GM23338 (cell line): ENCODE results near the gene THY1. TPM values are rescaled to one million over a fixed set of nuclear protein-coding genes. Genes with fewer than 3 reads are reported as not detected.

Experiments used
- ATAC-seq: fragments of 200-7000 bp; cut with Tn5 transposase; 3 replicates; pipeline ENCODE4 v1.9.1; 2020
- DNase-seq: peaks from one replicate; pipeline ENCODE4 v3.0.0-alpha.2; 2015; ENCODE audit warnings: low spot score
- H2AFZ ChIP-seq: fragments of 200-600 bp; sonication (generic); 2 replicates; pipeline ENCODE4 v1.8.0; 2016; ENCODE audit warnings: antibody characterized with exemption, mild to moderate bottlenecking, moderate library complexity
- H3F3A ChIP-seq: fragments of 200-600 bp; sonication (generic); replicated peaks from 2 replicates; pipeline ENCODE4 v1.8.0; 2017; ENCODE audit warnings: antibody characterized with exemption, mixed run types, low read depth
- H3K27ac ChIP-seq: fragments of 200-600 bp; sonication (generic); 2 replicates; pipeline ENCODE4 v1.6.1; 2016; ENCODE audit warnings: low read depth
- H3K27me3 ChIP-seq: fragments of 200-600 bp; sonication (generic); 2 replicates; pipeline ENCODE4 v1.8.0; 2016; ENCODE audit warnings: mild to moderate bottlenecking, mixed run types, moderate library complexity; ENCODE audit not compliant: insufficient read depth
- H3K36me3 ChIP-seq: fragments of 200-600 bp; sonication (generic); 2 replicates; pipeline ENCODE4 v1.8.0; 2016; ENCODE audit warnings: mild to moderate bottlenecking; ENCODE audit not compliant: insufficient read depth
- H3K4me1 ChIP-seq: fragments of 200-600 bp; sonication (generic); 2 replicates; pipeline ENCODE4 v1.8.0; 2016; ENCODE audit warnings: mild to moderate bottlenecking, moderate library complexity; ENCODE audit not compliant: insufficient read depth
- H3K4me2 ChIP-seq: fragments of 200-600 bp; sonication (generic); 2 replicates; pipeline ENCODE4 v1.7.1; 2017; ENCODE audit warnings: mixed run types
- H3K4me3 ChIP-seq: fragments of 200-600 bp; sonication (generic); 2 replicates; pipeline ENCODE4 v1.6.1; 2016; ENCODE audit warnings: mixed run types
- H3K79me2 ChIP-seq: fragments of 200-600 bp; sonication (generic); replicated peaks from 2 replicates; pipeline ENCODE4 v1.8.0; 2017; ENCODE audit warnings: mild to moderate bottlenecking; ENCODE audit not compliant: insufficient read depth
- H3K9me2 ChIP-seq: fragments of 200-600 bp; sonication (generic); 2 replicates; pipeline ENCODE4 v1.8.0; 2017; ENCODE audit not compliant: insufficient read depth
- H4K20me1 ChIP-seq: fragments of 200-600 bp; sonication (generic); replicated peaks from 2 replicates; pipeline ENCODE4 v1.8.0; 2017; ENCODE audit warnings: mild to moderate bottlenecking; ENCODE audit not compliant: insufficient read depth
- H3K27ac Mint-ChIP-seq: 2 replicates; pipeline ENCODE4 v1.8.0; 2020; ENCODE audit warnings: inconsistent platforms, mild to moderate bottlenecking, moderate library complexity, mixed read lengths
- H3K27me3 Mint-ChIP-seq: 3 replicates; pipeline ENCODE4 v1.8.0; 2022; ENCODE audit warnings: low read depth, mild to moderate bottlenecking, moderate library complexity, mixed read lengths, inconsistent platforms; ENCODE audit not compliant: insufficient read depth, poor library complexity
- H3K36me3 Mint-ChIP-seq: 3 replicates; pipeline ENCODE4 v1.8.0; 2021; ENCODE audit warnings: low read depth, mild to moderate bottlenecking, inconsistent platforms, moderate library complexity, mixed read lengths
- H3K4me1 Mint-ChIP-seq: 3 replicates; pipeline ENCODE4 v1.8.0; 2020; ENCODE audit warnings: mild to moderate bottlenecking, inconsistent platforms, mixed read lengths
- H3K4me3 Mint-ChIP-seq: 3 replicates; pipeline ENCODE4 v1.8.0; 2021; ENCODE audit warnings: moderate library complexity, mild to moderate bottlenecking, inconsistent platforms, mixed read lengths
- H3K9me3 Mint-ChIP-seq: 3 replicates; pipeline ENCODE4 v1.8.0; 2020; ENCODE audit warnings: moderate library complexity, mild to moderate bottlenecking, inconsistent platforms, mixed read lengths
- CREB1 ChIP-seq: fragments of 250-450 bp; sonication (Bioruptor Pico); IDR thresholded peaks from 2 replicates; pipeline ENCODE4 v1.5.0; 2020; ENCODE audit warnings: low read depth, mild to moderate bottlenecking, moderate library complexity
- CTCF ChIP-seq, 2 experiments: fragments of 200-600 bp in 1 of 2; sonication (generic) in 1 of 2; conservative IDR thresholded peaks; 2 replicates each; pipeline versions ENCODE4 v1.5.1 to v1.6.1; 2016 to 2017; ENCODE audit warnings: antibody characterized with exemption in 2 of 2, low read depth in 2 of 2, mild to moderate bottlenecking in 2 of 2, moderate library complexity in 1 of 2
- ETS1 ChIP-seq: IDR thresholded peaks from 2 replicates; pipeline ENCODE4 v1.6.1; 2016; ENCODE audit warnings: antibody characterized with exemption
- EZH2 ChIP-seq: fragments of 200-600 bp; sonication (generic); IDR thresholded peaks from one replicate; pipeline ENCODE4 v1.8.0; 2017; ENCODE audit warnings: antibody characterized with exemption, mild to moderate bottlenecking, low read depth; ENCODE audit not compliant: unreplicated experiment
- EZH2phosphoT487 ChIP-seq: fragments of 200-600 bp; sonication (generic); IDR thresholded peaks from one replicate; pipeline ENCODE4 v1.8.1; 2018; ENCODE audit warnings: antibody characterized with exemption; ENCODE audit not compliant: unreplicated experiment
- JUNB ChIP-seq: IDR thresholded peaks from one replicate; pipeline ENCODE4 v1.6.1; 2016; ENCODE audit warnings: antibody characterized with exemption; ENCODE audit not compliant: unreplicated experiment
- NANOG ChIP-seq: IDR thresholded peaks from 2 replicates; pipeline ENCODE4 v1.6.1; 2016; ENCODE audit warnings: antibody characterized with exemption, borderline replicate concordance
- POLR2AphosphoS5 ChIP-seq: IDR thresholded peaks from 2 replicates; pipeline ENCODE4 v1.6.1; 2016; ENCODE audit warnings: antibody characterized with exemption, low read depth
- REST ChIP-seq: IDR thresholded peaks from one replicate; pipeline ENCODE4 v1.6.1; 2018; ENCODE audit warnings: antibody characterized with exemption; ENCODE audit not compliant: unreplicated experiment
- STAT1 ChIP-seq: IDR thresholded peaks from one replicate; pipeline ENCODE4 v1.6.1; 2016; ENCODE audit warnings: antibody characterized with exemption; ENCODE audit not compliant: unreplicated experiment
- ZNF114 ChIP-seq: fragments of 250-450 bp; sonication (Bioruptor Pico); IDR thresholded peaks from 2 replicates; pipeline ENCODE4 v1.5.0; 2020; ENCODE audit warnings: mild to moderate bottlenecking, moderate library complexity
- ZNF331 ChIP-seq: fragments of 250-450 bp; sonication (Bioruptor Pico); IDR thresholded peaks from 2 replicates; pipeline ENCODE4 v1.5.0; 2020; ENCODE audit warnings: low read depth, mild to moderate bottlenecking, moderate library complexity
- ZNF462 ChIP-seq: fragments of 250-450 bp; sonication (Bioruptor Pico); IDR thresholded peaks from 2 replicates; pipeline ENCODE4 v1.5.0; 2020; ENCODE audit warnings: mild to moderate bottlenecking, moderate library complexity
- polyA plus RNA-seq: library from polyadenylated mRNA; unstranded; fragments of >200 nt; fragmentation: Nextera tagmentation; extraction: Ambion mirVana; gene quantifications from 2 replicates; pipeline ENCODE4 v1.2.1, GENCODE V29; 2016
- total RNA-seq: library from RNA; depleted of rRNA; stranded (reverse); fragments of >200 nt; shearing (Covaris generic); gene quantifications from 2 replicates; pipeline ENCODE4 v1.2.3, GENCODE V29; 2014

Gene THY1
- total and polyA plus RNA-seq, 2 experiments from 2014 or later, result 490 to 597 TPM

- Mint-ChIP-seq H3K36me3 (no peaks in the 10 kb centered on the region), H3K4me3 (no peak overlapping the region), H3K27ac (0 out of 2 replicates have a peak overlapping the region, but pooled peaks have one; percentile 31), H3K4me1 (peaks cover 10% of the 10 kb centered on the region), H3K9me3 (no peaks in the 10 kb centered on the region), H3K27me3 (peaks cover 5% of the 10 kb centered on the region)
- no peaks in the 10 kb centered on the region for H3K79me2 ChIP-seq
- H4K20me1 ChIP-seq, result no peaks in the 10 kb centered on the region
- DNase-seq (no peak), ATAC-seq (no peak)
- no peaks in the 10 kb centered on the region for H3K36me3 ChIP-seq
- H3K4me3 ChIP-seq, result no peak overlapping the region
- no peaks in the 10 kb centered on the region for H3K27me3 ChIP-seq
- no peak overlapping the region for H3K4me2 ChIP-seq
- peaks cover 5% of the 10 kb centered on the region; the same call in 1 of the 2 replicates for H3K4me1 ChIP-seq
- no peak overlapping the region for H3K27ac ChIP-seq
- H3F3A ChIP-seq, result no peaks in the 10 kb centered on the region
- H2AFZ ChIP-seq, result peak overlapping the region; percentile 72; the same call in 1 of the 2 replicates
- no peaks in the 10 kb centered on the region for H3K9me2 ChIP-seq
- TF ChIP-seq ZNF331 (CRISPR knock-in tag) (no peak), STAT1 (no peak), EZH2phosphoT487 (no peak), JUNB (no peak), ZNF114 (CRISPR knock-in tag) (no peak), POLR2AphosphoS5 (no peak), CTCF (conservative IDR thresholded peaks at IDR 0.05; ENCODE audit: low read depth in 2 of 2) (no peak), NANOG (no peak), ETS1 (no peak), ZNF462 (CRISPR knock-in tag) (no peak), CREB1 (no peak), REST (no peak), EZH2 (no peak)
Measured at GRCh38 chr11:119447664-119448242, 24.8 kb upstream of the THY1 start.
